Gastroesophageal sphincter (tissue), 4 donors: ENCODE results near the gene DCAF11. TPM values are rescaled to one million over a fixed set of nuclear protein-coding genes. Genes with fewer than 3 reads are reported as not detected.

Experiments
- ATAC-seq: fragments of 150-250 bp; one replicate; pipeline ENCODE4 v1.9.1; 2016; ENCODE audit warnings: mild to moderate bottlenecking, moderate library complexity
- H3K27ac ChIP-seq, 4 donors: fragments of 200-600 bp; sonication (generic) in 3 of 4; 1 replicate in 3 of 4; 2 replicates in 1 of 4; pipeline ENCODE4 v1.5.1; 2016 to 2019
- H3K27me3 ChIP-seq: fragments of 200-600 bp; sonication (generic); one replicate; pipeline ENCODE4 v1.5.1; 2019
- H3K36me3 ChIP-seq, 2 donors: fragments of 200-600 bp; sonication (generic); one replicate each; pipeline ENCODE4 v1.5.1; 2019; ENCODE audit warnings: control low read depth in 1 of 2
- H3K4me1 ChIP-seq, 3 donors: fragments of 200-600 bp; sonication (generic); 1 replicate in 2 of 3; 2 replicates in 1 of 3; pipeline ENCODE4 v1.5.1; 2016 to 2019; ENCODE audit warnings: control low read depth in 2 of 3
- H3K4me3 ChIP-seq, 2 donors: fragments of 200-600 bp; sonication (generic); one replicate each; pipeline ENCODE4 v1.5.1; 2019; ENCODE audit warnings: mild to moderate bottlenecking in 1 of 2, moderate library complexity in 1 of 2
- H3K9me3 ChIP-seq, 3 donors: fragments of 200-600 bp; sonication (generic); one replicate each; pipeline ENCODE4 v1.5.1; 2017 to 2019; ENCODE audit warnings: control low read depth in 2 of 3
- EP300 ChIP-seq: sonication (generic); formaldehyde crosslinking; IDR thresholded peaks from one replicate; pipeline ENCODE4 v1.6.1; 2017; ENCODE audit warnings: antibody characterized with exemption, mild to moderate bottlenecking
- POLR2A ChIP-seq, 2 donors: fragments of 450-650 bp; IDR thresholded peaks; one replicate each; pipeline ENCODE4 v1.6.1; 2017; ENCODE audit warnings: antibody characterized with exemption in 2 of 2, mild to moderate bottlenecking in 2 of 2, moderate library complexity in 1 of 2
- POLR2AphosphoS5 ChIP-seq: sonication (generic); formaldehyde crosslinking; IDR thresholded peaks from one replicate; pipeline ENCODE4 v1.6.1; 2017; ENCODE audit warnings: antibody characterized with exemption
- WGBS, 2 donors: methylation state at CpG; one replicate each; pipeline ENCODE4 v1.1.5; 2018; ENCODE audit warnings: low coverage in 1 of 2; 5-methylcytosine and 5-hydroxymethylcytosine counted together
- total RNA-seq, 4 donors: library from RNA; depleted of rRNA; stranded (reverse); fragments of >200 nt; gene quantifications; one replicate each; pipeline ENCODE4 v1.1.0, GENCODE V29; 2016
- TF ChIP-seq, protein P1 (sequence below), 4 experiments: fragments of 200-600 bp in 2 of 4; fragments of 450-650 bp in 2 of 4; sonication (generic) in 1 of 4; IDR thresholded peaks; one replicate each; pipeline ENCODE4 v1.5.1; 2017 to 2019; ENCODE audit warnings: antibody characterized with exemption in 4 of 4, mild to moderate bottlenecking in 2 of 4, moderate library complexity in 2 of 4

DCAF11 gene
- total RNA-seq, 4 donors from 2014 or later = 58.0 to 81.6 (median 71.6) TPM

DNA sequence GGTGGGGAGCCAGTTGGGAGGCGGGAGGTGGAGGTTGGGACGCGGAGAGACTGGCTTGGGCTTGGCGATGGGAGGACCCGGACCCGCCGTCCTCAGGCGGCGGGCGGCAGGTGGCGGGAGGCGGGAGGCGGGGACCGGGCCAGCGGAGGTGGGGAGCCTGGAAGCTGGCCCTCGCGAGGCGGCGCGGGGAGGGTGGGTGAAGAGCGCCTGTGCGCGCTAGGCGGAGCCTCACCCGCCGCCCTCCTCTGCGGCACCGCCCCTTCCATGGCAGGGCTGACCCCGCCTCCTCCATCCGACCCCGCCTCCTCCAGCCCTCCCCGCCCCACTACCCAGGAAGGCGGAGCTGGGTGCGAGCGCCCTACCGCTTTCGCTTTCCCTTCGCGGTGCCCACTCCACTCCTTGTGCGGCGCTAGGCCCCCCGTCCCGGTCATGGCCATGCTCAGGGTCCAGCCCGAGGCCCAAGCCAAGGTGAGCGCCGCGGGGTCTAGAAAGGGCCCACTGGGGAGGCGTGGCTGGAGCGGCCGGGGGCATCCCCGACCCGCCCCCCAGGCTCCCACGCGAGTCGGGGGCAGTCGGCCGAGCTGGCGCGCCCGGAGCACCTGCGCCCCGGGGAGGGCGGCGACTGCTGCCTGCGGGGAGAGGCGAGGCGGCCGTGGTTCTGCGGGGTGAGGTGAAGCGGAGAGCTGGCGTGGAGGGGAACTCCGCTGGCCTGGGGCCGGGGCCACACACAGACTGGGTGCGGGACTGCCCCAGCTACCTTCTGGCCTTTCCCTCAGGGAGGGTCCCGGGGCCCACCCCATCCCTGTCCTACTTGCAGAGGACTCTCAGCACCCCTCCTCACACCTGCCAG is 21.5 kb downstream of the DCAF11 start, which contains the start of gene PSME1:
PSME1 (plus strand) TSS at position 361 of the 850 bp plus-strand sequence; CDS start at position 430, 69 bp downstream.
- TF ChIP-seq, protein P1, sequence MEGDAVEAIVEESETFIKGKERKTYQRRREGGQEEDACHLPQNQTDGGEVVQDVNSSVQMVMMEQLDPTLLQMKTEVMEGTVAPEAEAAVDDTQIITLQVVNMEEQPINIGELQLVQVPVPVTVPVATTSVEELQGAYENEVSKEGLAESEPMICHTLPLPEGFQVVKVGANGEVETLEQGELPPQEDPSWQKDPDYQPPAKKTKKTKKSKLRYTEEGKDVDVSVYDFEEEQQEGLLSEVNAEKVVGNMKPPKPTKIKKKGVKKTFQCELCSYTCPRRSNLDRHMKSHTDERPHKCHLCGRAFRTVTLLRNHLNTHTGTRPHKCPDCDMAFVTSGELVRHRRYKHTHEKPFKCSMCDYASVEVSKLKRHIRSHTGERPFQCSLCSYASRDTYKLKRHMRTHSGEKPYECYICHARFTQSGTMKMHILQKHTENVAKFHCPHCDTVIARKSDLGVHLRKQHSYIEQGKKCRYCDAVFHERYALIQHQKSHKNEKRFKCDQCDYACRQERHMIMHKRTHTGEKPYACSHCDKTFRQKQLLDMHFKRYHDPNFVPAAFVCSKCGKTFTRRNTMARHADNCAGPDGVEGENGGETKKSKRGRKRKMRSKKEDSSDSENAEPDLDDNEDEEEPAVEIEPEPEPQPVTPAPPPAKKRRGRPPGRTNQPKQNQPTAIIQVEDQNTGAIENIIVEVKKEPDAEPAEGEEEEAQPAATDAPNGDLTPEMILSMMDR (IDR thresholded peaks at IDR 0.05) = peak in 2 of 4 experiments; percentile 8 to 46
- TF ChIP-seq POLR2AphosphoS5 (peak; percentile 56), EP300 (no peak), POLR2A (IDR thresholded peaks at IDR 0.05) (peak; percentile 24 to 55)
- H3K36me3 ChIP-seq = peaks cover 0 to 28% of the 10 kb centered on the region in 2 donors
- peak within 1 kb of the TSS; percentile 93 to 98 for H3K4me3 ChIP-seq
- no peaks in the 10 kb centered on the region for H3K9me3 ChIP-seq
- H3K4me1 ChIP-seq = peaks cover 0 to 69% (median 25%) of the 10 kb centered on the region in 3 donors
- ATAC-seq = peak; percentile 98
- no peaks in the 10 kb centered on the region for H3K27me3 ChIP-seq
- 1% methylated on average over 19 of the region's 75 CpGs; no CpG with 5 or more reads in 1 of the 2 donors for WGBS, 2 donors
- peak within 1 kb of the TSS; percentile 81 to 95 (median 93) for H3K27ac ChIP-seq

GRCh38 chr14:24136684-24137528 is 22.3 kb downstream of the DCAF11 start:
- Histone ChIP-seq H3K4me1 (peaks cover 0 to 62% (median 25%) of the 10 kb centered on the region in 3 donors), H3K27me3 (no peaks in the 10 kb centered on the region), H3K36me3 (peaks cover 0 to 28% of the 10 kb centered on the region in 2 donors), H3K27ac (peak overlapping the region; percentile 81 to 95 (median 93)), H3K9me3 (no peaks in the 10 kb centered on the region), H3K4me3 (peak overlapping the region; percentile 93 to 98)
- TF ChIP-seq, protein P1 (IDR thresholded peaks at IDR 0.05) = no peak
- TF ChIP-seq POLR2A (IDR thresholded peaks at IDR 0.05) = no peak
- TF ChIP-seq POLR2AphosphoS5 = no peak
- no peak for ATAC-seq
- 28 to 42% methylated on average over 2 to 5 of the region's 13 CpGs for WGBS, 2 donors

DNA sequence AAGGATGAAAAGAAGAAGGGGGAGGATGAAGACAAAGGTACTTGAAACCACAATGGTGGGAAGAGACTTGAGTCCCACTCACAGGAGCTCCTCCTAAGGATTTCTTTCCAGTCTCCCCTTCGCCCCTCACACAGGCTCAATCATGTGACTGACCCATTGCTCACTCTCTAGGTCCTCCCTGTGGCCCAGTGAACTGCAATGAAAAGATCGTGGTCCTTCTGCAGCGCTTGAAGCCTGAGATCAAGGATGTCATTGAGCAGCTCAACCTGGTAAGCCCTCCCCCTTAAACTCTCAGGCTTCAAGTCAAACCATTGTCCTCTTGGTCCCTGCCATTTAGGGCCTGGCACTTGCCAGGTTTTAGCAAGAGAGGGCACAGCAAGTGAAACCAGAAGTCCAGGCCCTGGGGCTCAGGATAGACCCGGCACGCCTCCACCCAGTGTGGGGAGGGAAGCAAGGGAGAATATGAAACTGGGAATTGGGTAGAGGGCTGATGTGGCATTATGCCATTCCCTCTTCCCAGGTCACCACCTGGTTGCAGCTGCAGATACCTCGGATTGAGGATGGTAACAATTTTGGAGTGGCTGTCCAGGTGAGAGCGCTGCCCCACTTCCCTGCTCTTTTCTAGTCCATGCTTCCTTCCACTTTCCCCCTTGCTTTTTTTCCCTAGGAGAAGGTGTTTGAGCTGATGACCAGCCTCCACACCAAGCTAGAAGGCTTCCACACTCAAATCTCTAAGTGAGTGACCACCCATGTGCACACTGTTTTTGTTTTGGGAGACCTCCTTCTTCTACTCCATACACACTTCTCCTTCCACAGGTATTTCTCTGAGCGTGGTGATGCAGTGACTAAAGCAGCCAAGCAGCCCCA is 23.2 kb downstream of the DCAF11 start:
- Histone ChIP-seq H3K27me3 (no peaks in the 10 kb centered on the region), H3K27ac (peak overlapping the region in 3 of 4 donors; percentile 94 to 95 (median 94)), H3K9me3 (no peaks in the 10 kb centered on the region), H3K36me3 (peaks cover 0 to 28% of the 10 kb centered on the region in 2 donors), H3K4me3 (no peak overlapping the region), H3K4me1 (peaks cover 0 to 64% (median 29%) of the 10 kb centered on the region in 3 donors)
- ATAC-seq = no peak
- no peak for TF ChIP-seq POLR2A (IDR thresholded peaks at IDR 0.05)
- TF ChIP-seq, protein P1 (IDR thresholded peaks at IDR 0.05) = no peak
- TF ChIP-seq EP300 = no peak
- TF ChIP-seq POLR2AphosphoS5 = no peak
- 87 to 94% methylated on average over 3 of the region's 8 CpGs for WGBS, 2 donors

GRCh38 chr14:24138396-24139271 is 24.1 kb downstream of the DCAF11 start:
- 43 to 82% methylated on average over 1 to 5 of the region's 13 CpGs for WGBS, 2 donors
- H3K27ac ChIP-seq = peak overlapping the region in 2 of 4 donors; percentile 94

More at GRCh38 chr14:24138396-24139271, 24.1 kb downstream of the DCAF11 start:
- no peak for ATAC-seq
- Histone ChIP-seq H3K27me3 (no peaks in the 10 kb centered on the region), H3K4me3 (no peak overlapping the region), H3K4me1 (peaks cover 0 to 68% (median 29%) of the 10 kb centered on the region in 3 donors), H3K9me3 (no peaks in the 10 kb centered on the region), H3K36me3 (peaks cover 0 to 28% of the 10 kb centered on the region in 2 donors)
- TF ChIP-seq POLR2AphosphoS5 = no peak
- no peak for TF ChIP-seq POLR2A (IDR thresholded peaks at IDR 0.05)
- no peak for TF ChIP-seq EP300
- TF ChIP-seq, protein P1 (IDR thresholded peaks at IDR 0.05) = no peak
